Trophoblast cell (in vitro differentiated cells and primary cell): ENCODE results near the gene TP53TG5.

Source experiments
- DNase-seq, 2 donors: peaks; one replicate each; pipeline ENCODE4 v3.0.0-alpha.2; 2016
- H2AFZ ChIP-seq: 2 replicates; pipeline ENCODE4 v1.6.1; 2013; ENCODE audit warnings: low read length, moderate library complexity, mild to moderate bottlenecking; ENCODE audit not compliant: insufficient read depth, poor library complexity
- H2AK5ac ChIP-seq: 2 replicates; pipeline ENCODE4 v1.6.1; 2013; ENCODE audit warnings: mild to moderate bottlenecking, low read length
- H2BK120ac ChIP-seq: 2 replicates; pipeline ENCODE4 v1.6.1; 2013; ENCODE audit warnings: low read length, mild to moderate bottlenecking, moderate library complexity; ENCODE audit not compliant: insufficient read depth, poor library complexity
- H2BK12ac ChIP-seq: 2 replicates; pipeline ENCODE4 v1.6.1; 2013; ENCODE audit warnings: mild to moderate bottlenecking, low read length, moderate library complexity
- H2BK5ac ChIP-seq: 2 replicates; pipeline ENCODE4 v1.6.1; 2013; ENCODE audit warnings: low read length, low read depth, moderate library complexity, mild to moderate bottlenecking; ENCODE audit not compliant: poor library complexity
- H3K14ac ChIP-seq: 2 replicates; pipeline ENCODE4 v1.6.1; 2013; ENCODE audit warnings: mild to moderate bottlenecking, low read length
- H3K18ac ChIP-seq: 2 replicates; pipeline ENCODE4 v1.6.1; 2013; ENCODE audit warnings: mild to moderate bottlenecking, low read length
- H3K23ac ChIP-seq: 2 replicates; pipeline ENCODE4 v1.6.1; 2013; ENCODE audit warnings: low read length
- H3K27ac ChIP-seq: 2 replicates; pipeline ENCODE4 v1.5.1; 2013; ENCODE audit warnings: low read depth, mild to moderate bottlenecking, inconsistent platforms, low read length, moderate library complexity
- H3K27me3 ChIP-seq: 2 replicates; pipeline ENCODE4 v1.6.1; 2013; ENCODE audit warnings: inconsistent platforms, mild to moderate bottlenecking, low read length, moderate library complexity; ENCODE audit not compliant: insufficient read depth
- H3K36me3 ChIP-seq, 2 experiments: 1 replicate in 1 of 2; 2 replicates in 1 of 2; pipeline ENCODE4 v1.6.1; 2013; ENCODE audit warnings: low read length in 2 of 2, mild to moderate bottlenecking in 2 of 2, moderate library complexity in 1 of 2; ENCODE audit not compliant: insufficient read depth in 2 of 2, control insufficient read depth in 1 of 2
- H3K4ac ChIP-seq: 2 replicates; pipeline ENCODE4 v1.6.1; 2013; ENCODE audit warnings: low read depth, mild to moderate bottlenecking, low read length, moderate library complexity
- H3K4me1 ChIP-seq, 2 experiments: 1 replicate in 1 of 2; 2 replicates in 1 of 2; pipeline ENCODE4 v1.6.1; 2013; ENCODE audit warnings: low read length in 2 of 2, mild to moderate bottlenecking in 2 of 2, moderate library complexity in 1 of 2; ENCODE audit not compliant: insufficient read depth in 2 of 2, control insufficient read depth in 1 of 2
- H3K4me2 ChIP-seq: 2 replicates; pipeline ENCODE4 v1.6.1; 2013; ENCODE audit warnings: inconsistent platforms, mild to moderate bottlenecking, low read length, moderate library complexity
- H3K4me3 ChIP-seq: 2 replicates; pipeline ENCODE4 v1.5.1; 2013; ENCODE audit warnings: mild to moderate bottlenecking, low read depth, low read length, inconsistent platforms
- H3K79me1 ChIP-seq: one replicate; pipeline ENCODE4 v1.6.1; 2013; ENCODE audit warnings: low read length
- H3K79me2 ChIP-seq: 2 replicates; pipeline ENCODE4 v1.6.1; 2013; ENCODE audit warnings: low read length, mild to moderate bottlenecking; ENCODE audit not compliant: control insufficient read depth, insufficient read depth, poor library complexity
- H3K9ac ChIP-seq: 2 replicates; pipeline ENCODE4 v1.6.1; 2013; ENCODE audit warnings: mild to moderate bottlenecking, low read length
- H3K9me3 ChIP-seq: 2 replicates; pipeline ENCODE4 v1.6.1; 2013; ENCODE audit warnings: low read depth, mild to moderate bottlenecking, control low read depth, inconsistent platforms, low read length; ENCODE audit not compliant: insufficient read depth
- H4K12ac ChIP-seq: 2 replicates; pipeline ENCODE4 v1.6.1; 2013; ENCODE audit warnings: low read depth, mild to moderate bottlenecking, low read length, moderate library complexity
- H4K8ac ChIP-seq: 2 replicates; pipeline ENCODE4 v1.6.1; 2013; ENCODE audit warnings: low read depth, mild to moderate bottlenecking, low read length, moderate library complexity
- H4K91ac ChIP-seq: one replicate; pipeline ENCODE4 v1.6.1; 2013; ENCODE audit warnings: low read depth, mild to moderate bottlenecking, low read length, moderate library complexity
- WGBS: extraction: QIAGEN DNeasy Blood & Tissue Kit; methylation state at CpG from one replicate; pipeline ENCODE4 v1.1.7; 2013; ENCODE audit warnings: missing lambda C conversion rate; ENCODE audit not compliant: insufficient read length, insufficient coverage; ENCODE audit errors: extremely low coverage; 5-methylcytosine and 5-hydroxymethylcytosine counted together

The TP53TG5 gene

GRCh38 chr20:45377269-45377668, 856 bp downstream of the TP53TG5 start:
- Histone ChIP-seq H3K14ac (no peak overlapping the region), H2BK5ac (no peak overlapping the region), H2BK120ac (no peak overlapping the region), H4K8ac (no peak overlapping the region), H3K4me3 (no peak overlapping the region), H3K4ac (no peak overlapping the region), H2AFZ (no peak overlapping the region), H4K12ac (no peak overlapping the region), H3K79me1 (no peaks in the 10 kb centered on the region), H2AK5ac (no peak overlapping the region), H4K91ac (no peak overlapping the region), H3K23ac (no peak overlapping the region), H2BK12ac (no peak overlapping the region), H3K4me2 (no peak overlapping the region), H3K9me3 (no peaks in the 10 kb centered on the region), H3K27me3 (no peaks in the 10 kb centered on the region), H3K18ac (no peak overlapping the region), H3K4me1 (peaks cover 3 to 6% of the 10 kb centered on the region in 2 experiments), H3K36me3 (peaks cover 4 to 6% of the 10 kb centered on the region in 2 experiments), H3K27ac (no peak overlapping the region), H3K79me2 (no peaks in the 10 kb centered on the region), H3K9ac (no peak overlapping the region)
- no CpG with 5 or more reads among the region's 11 CpGs for WGBS
- no peak for DNase-seq

GRCh38 chr20:45374966-45375365, 3.2 kb downstream of the TP53TG5 start:
- Histone ChIP-seq H2BK12ac (no peak overlapping the region), H2AK5ac (no peak overlapping the region), H3K27me3 (no peaks in the 10 kb centered on the region), H4K12ac (no peak overlapping the region), H3K18ac (no peak overlapping the region), H2BK120ac (no peak overlapping the region), H3K4ac (no peak overlapping the region), H4K91ac (no peak overlapping the region), H4K8ac (no peak overlapping the region), H3K4me1 (peaks cover 3 to 6% of the 10 kb centered on the region in 2 experiments), H3K79me1 (no peaks in the 10 kb centered on the region), H2AFZ (no peak overlapping the region), H3K4me3 (no peak overlapping the region), H3K36me3 (peaks cover 4 to 8% of the 10 kb centered on the region in 2 experiments), H2BK5ac (no peak overlapping the region), H3K79me2 (no peaks in the 10 kb centered on the region), H3K9ac (no peak overlapping the region), H3K27ac (no peak overlapping the region), H3K23ac (no peak overlapping the region), H3K9me3 (no peaks in the 10 kb centered on the region), H3K4me2 (no peak overlapping the region), H3K14ac (no peak overlapping the region)
- no CpG with 5 or more reads among the region's 14 CpGs for WGBS
- DNase-seq, result no peak

GRCh38 chr20:45374101-45374467, 4.0 kb downstream of the TP53TG5 start:
- no peaks in the 10 kb centered on the region for H3K79me2 ChIP-seq
- H3K4me1 ChIP-seq, result peaks cover 3 to 6% of the 10 kb centered on the region in 2 experiments
- peaks cover 4 to 8% of the 10 kb centered on the region in 2 experiments for H3K36me3 ChIP-seq
- no peak overlapping the region for H2AFZ ChIP-seq
- H2AK5ac ChIP-seq, result no peak overlapping the region
- H3K4me2 ChIP-seq, result peak overlapping the region; percentile 58
- no peaks in the 10 kb centered on the region for H3K79me1 ChIP-seq
- H2BK5ac ChIP-seq, result no peak overlapping the region
- H3K27me3 ChIP-seq, result no peaks in the 10 kb centered on the region
- H3K9ac ChIP-seq, result no peak overlapping the region
- no peak for DNase-seq
- H3K23ac ChIP-seq, result no peak overlapping the region
- no peak overlapping the region for H3K27ac ChIP-seq
- H3K9me3 ChIP-seq, result no peaks in the 10 kb centered on the region
- H2BK120ac ChIP-seq, result no peak overlapping the region
- no peak overlapping the region for H3K14ac ChIP-seq
- H3K4me3 ChIP-seq, result no peak overlapping the region
- no peak overlapping the region for H4K8ac ChIP-seq
- H2BK12ac ChIP-seq, result no peak overlapping the region
- WGBS, result no CpG with 5 or more reads among the region's 9 CpGs
- no peak overlapping the region for H3K4ac ChIP-seq
- H4K12ac ChIP-seq, result no peak overlapping the region
- no peak overlapping the region for H3K18ac ChIP-seq
- no peak overlapping the region for H4K91ac ChIP-seq

- Histone ChIP-seq H2BK5ac (no peak overlapping the region), H3K79me2 (no peaks in the 10 kb centered on the region), H2AK5ac (no peak overlapping the region), H3K18ac (no peak overlapping the region), H3K79me1 (no peaks in the 10 kb centered on the region), H3K14ac (no peak overlapping the region), H3K27me3 (no peaks in the 10 kb centered on the region), H3K9me3 (no peaks in the 10 kb centered on the region), H3K36me3 (peaks cover 7 to 8% of the 10 kb centered on the region in 2 experiments), H2AFZ (no peak overlapping the region), H3K27ac (no peak overlapping the region), H3K9ac (no peak overlapping the region), H4K8ac (no peak overlapping the region), H4K12ac (no peak overlapping the region), H3K4me1 (peaks cover 3 to 6% of the 10 kb centered on the region in 2 experiments), H3K23ac (no peak overlapping the region), H4K91ac (no peak overlapping the region), H2BK12ac (no peak overlapping the region), H3K4ac (no peak overlapping the region), H3K4me2 (peak overlapping the region; percentile 58), H2BK120ac (no peak overlapping the region), H3K4me3 (no peak overlapping the region)
- no CpG with 5 or more reads among the region's 38 CpGs for WGBS
- peak; percentile 73 to 90 for DNase-seq
Measured at GRCh38 chr20:45373353-45374100, 4.6 kb downstream of the TP53TG5 start.
